Measurements from ENCODE around the gene DCLK3. TPM values are rescaled to one million over a fixed set of nuclear protein-coding genes. Genes with fewer than 3 reads are reported as not detected.

The DCLK3 gene
- total and polyA plus RNA-seq, 2 donors (not counting 1 experiment from before 2014, with no cell fraction given), result not detected

DNA sequence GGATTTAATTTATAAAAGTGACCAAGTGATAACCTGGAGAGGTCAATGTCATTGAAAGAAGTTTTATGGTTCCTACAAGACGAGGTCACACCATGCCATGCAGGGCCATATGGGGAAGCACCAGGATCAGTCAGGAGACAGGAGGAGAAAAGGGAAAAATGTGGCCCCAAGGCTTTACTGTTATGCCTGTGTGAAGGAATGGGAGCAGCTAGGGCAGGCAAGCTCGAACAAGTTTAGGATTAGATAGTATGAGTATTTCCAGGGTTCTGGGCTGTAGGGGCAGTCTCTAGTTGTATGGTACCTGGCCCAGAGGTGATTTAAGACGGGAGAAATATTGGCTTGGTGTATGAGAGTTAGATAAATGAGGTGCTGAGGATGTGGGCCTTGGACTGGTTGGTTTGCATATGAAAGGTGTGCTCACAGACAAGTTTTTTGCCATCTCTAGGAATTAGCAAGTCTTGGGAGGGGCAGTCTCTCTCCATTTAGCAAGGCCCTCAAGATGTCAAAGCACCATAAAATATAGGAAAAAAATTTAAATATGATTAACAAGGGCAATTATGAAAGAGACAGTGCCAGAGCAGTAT is 36.3 kb upstream of the DCLK3 start:
- Histone ChIP-seq H3K9ac (ENCODE audit: insufficient read depth, low read length) (no peak overlapping the region), H4K20me1 (ENCODE audit: control insufficient read depth, extremely low read depth, insufficient read depth, low read length) (no peaks in the 10 kb centered on the region), H3K4me2 (ENCODE audit: extremely low read depth, insufficient read depth, low read length) (no peak overlapping the region), H3K4me3 (replicated peaks in 1 of 4; ENCODE audit: control extremely low read depth in 1 of 4, insufficient read depth in 1 of 4, low read depth in 3 of 4, low read length in 4 of 4) (no peak overlapping the region), H2AFZ (ENCODE audit: low read length) (no peak overlapping the region), H3K27me3 (ENCODE audit: control insufficient read depth, insufficient read depth, low read length) (no peaks in the 10 kb centered on the region), H3K9me3 (ENCODE audit: control insufficient read depth, insufficient read depth, low read depth, low read length) (no peaks in the 10 kb centered on the region), H3K36me3 (ENCODE audit: control insufficient read depth, insufficient read depth, low read length) (no peaks in the 10 kb centered on the region), H3K79me2 (ENCODE audit: control insufficient read depth, insufficient read depth, low read length) (no peaks in the 10 kb centered on the region), H3K27ac (ENCODE audit: insufficient read depth, low read length) (no peak overlapping the region), H3K4me1 (ENCODE audit: control insufficient read depth, extremely low read depth, insufficient read depth, low read length) (no peaks in the 10 kb centered on the region)
- TF ChIP-seq EZH2 (IDR thresholded peaks at IDR 0.05; ENCODE audit: low read length, missing control alignments) (no peak), CTCF (conservative IDR thresholded peaks at IDR 0.05 in 1 of 2, IDR thresholded peaks at IDR 0.05 in 1 of 2; ENCODE audit: low read depth in 1 of 2, low read length in 2 of 2) (no peak)
- no peak for DNase-seq (ENCODE audit: low read depth in 2 of 2)

- Histone ChIP-seq H2AFZ (ENCODE audit: low read length) (no peak overlapping the region), H3K36me3 (ENCODE audit: control insufficient read depth, insufficient read depth, low read length) (no peaks in the 10 kb centered on the region), H3K27ac (ENCODE audit: insufficient read depth, low read length) (no peak overlapping the region), H3K27me3 (ENCODE audit: control insufficient read depth, insufficient read depth, low read length) (no peaks in the 10 kb centered on the region), H4K20me1 (ENCODE audit: control insufficient read depth, extremely low read depth, insufficient read depth, low read length) (no peaks in the 10 kb centered on the region), H3K4me3 (replicated peaks in 1 of 4; ENCODE audit: control extremely low read depth in 1 of 4, insufficient read depth in 1 of 4, low read depth in 3 of 4, low read length in 4 of 4) (no peak overlapping the region), H3K9me3 (ENCODE audit: control insufficient read depth, insufficient read depth, low read depth, low read length) (no peaks in the 10 kb centered on the region), H3K4me2 (ENCODE audit: extremely low read depth, insufficient read depth, low read length) (no peak overlapping the region), H3K4me1 (ENCODE audit: control insufficient read depth, extremely low read depth, insufficient read depth, low read length) (no peaks in the 10 kb centered on the region), H3K79me2 (ENCODE audit: control insufficient read depth, insufficient read depth, low read length) (no peaks in the 10 kb centered on the region), H3K9ac (ENCODE audit: insufficient read depth, low read length) (no peak overlapping the region)
- peak in 1 of 2 donors; percentile 63 for DNase-seq (ENCODE audit: low read depth in 2 of 2)
- no peak for TF ChIP-seq EZH2 (IDR thresholded peaks at IDR 0.05; ENCODE audit: low read length, missing control alignments)
- TF ChIP-seq CTCF (conservative IDR thresholded peaks at IDR 0.05 in 1 of 2, IDR thresholded peaks at IDR 0.05 in 1 of 2; ENCODE audit: low read depth in 1 of 2, low read length in 2 of 2), result no peak
These were observed 32.5 kb upstream of the DCLK3 start for GRCh38 chr3:36796881-36797280.

DNA sequence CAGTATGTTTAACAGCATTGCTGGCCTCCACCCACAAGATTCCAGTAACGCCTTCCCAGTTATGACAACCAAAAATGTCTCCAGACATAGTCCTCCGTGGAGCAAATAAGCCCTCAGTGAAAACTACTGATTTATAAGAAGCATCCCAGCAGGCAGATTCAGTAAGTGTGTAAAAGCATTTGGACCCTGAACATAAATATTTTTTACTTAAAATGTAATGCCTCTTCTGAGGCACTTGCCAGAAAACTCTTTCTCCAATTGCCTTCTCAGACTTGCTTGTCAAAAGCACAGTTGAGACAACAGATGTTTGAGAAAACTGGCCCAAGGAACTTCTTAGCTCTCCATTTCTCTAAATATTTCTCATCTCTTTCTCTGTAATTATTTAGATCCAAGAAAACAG is 31.8 kb upstream of the DCLK3 start:
- Histone ChIP-seq H3K9ac (ENCODE audit: insufficient read depth, low read length) (no peak overlapping the region), H4K20me1 (ENCODE audit: control insufficient read depth, extremely low read depth, insufficient read depth, low read length) (no peaks in the 10 kb centered on the region), H3K4me1 (ENCODE audit: control insufficient read depth, extremely low read depth, insufficient read depth, low read length) (no peaks in the 10 kb centered on the region), H2AFZ (ENCODE audit: low read length) (no peak overlapping the region), H3K4me3 (replicated peaks in 1 of 4; ENCODE audit: control extremely low read depth in 1 of 4, insufficient read depth in 1 of 4, low read depth in 3 of 4, low read length in 4 of 4) (no peak overlapping the region), H3K36me3 (ENCODE audit: control insufficient read depth, insufficient read depth, low read length) (no peaks in the 10 kb centered on the region), H3K79me2 (ENCODE audit: control insufficient read depth, insufficient read depth, low read length) (no peaks in the 10 kb centered on the region), H3K27ac (ENCODE audit: insufficient read depth, low read length) (no peak overlapping the region), H3K9me3 (ENCODE audit: control insufficient read depth, insufficient read depth, low read depth, low read length) (no peaks in the 10 kb centered on the region), H3K27me3 (ENCODE audit: control insufficient read depth, insufficient read depth, low read length) (no peaks in the 10 kb centered on the region), H3K4me2 (ENCODE audit: extremely low read depth, insufficient read depth, low read length) (no peak overlapping the region)
- TF ChIP-seq CTCF (conservative IDR thresholded peaks at IDR 0.05 in 1 of 2, IDR thresholded peaks at IDR 0.05 in 1 of 2; ENCODE audit: low read depth in 1 of 2, low read length in 2 of 2) (no peak), EZH2 (IDR thresholded peaks at IDR 0.05; ENCODE audit: low read length, missing control alignments) (no peak)
- no peak for DNase-seq (ENCODE audit: low read depth in 2 of 2)

Data from fibroblast of lung (primary cell).